IMR-90 (cell line): ENCODE results near the gene AKAP13. TPM values are rescaled to one million over a fixed set of nuclear protein-coding genes. Genes with fewer than 3 reads are reported as not detected.

Experiments
- ATAC-seq: fragments of 200-7000 bp; cut with Tn5 transposase; 2 replicates; pipeline ENCODE4 v1.9.1; 2020; ENCODE audit warnings: low read depth, mild to moderate bottlenecking, moderate library complexity
- BruUV-seq: library from RNA; stranded (reverse); fragments of 400-500 nt; replicated peaks from 2 replicates; lab custom pipeline; 2021; lab: Mats Ljungman, UMichigan
- CTCF ChIA-PET: fragments of 300-600 bp; formaldehyde crosslinking; extraction: SDS; loops from one replicate; lab custom pipeline; 2021; ENCODE audit warnings: antibody characterized with exemption; lab: Yijun Ruan, JAX
- POLR2A ChIA-PET: fragments of 300-600 bp; sonication (Branson Sonifier 250); formaldehyde crosslinking; loops from one replicate; lab custom pipeline; 2022; ENCODE audit warnings: antibody characterized with exemption; ENCODE audit not compliant: unreplicated experiment; lab: Charles Lee
- DNase-seq: peaks from one replicate; pipeline ENCODE4 v3.0.0; 2013
- H2AFZ ChIP-seq: replicated peaks from 2 replicates; pipeline ENCODE3; 2013; ENCODE audit warnings: low read length, mild to moderate bottlenecking; ENCODE audit not compliant: poor library complexity
- H2AK5ac ChIP-seq: 2 replicates; pipeline ENCODE4 v1.6.1; 2013; ENCODE audit warnings: low read depth, low read length, inconsistent platforms
- H2AK9ac ChIP-seq: replicated peaks from 2 replicates; pipeline ENCODE3; 2013; ENCODE audit warnings: mild to moderate bottlenecking, low read depth, low read length, moderate library complexity; ENCODE audit not compliant: poor library complexity
- H2BK120ac ChIP-seq: 2 replicates; pipeline ENCODE4 v1.6.1; 2013; ENCODE audit warnings: low read depth, low read length, inconsistent platforms
- H2BK15ac ChIP-seq: 3 replicates; pipeline ENCODE4 v1.6.1; 2013; ENCODE audit warnings: low read depth, low read length, inconsistent platforms
- H2BK20ac ChIP-seq: 2 replicates; pipeline ENCODE4 v1.6.1; 2013; ENCODE audit warnings: low read depth, mild to moderate bottlenecking, inconsistent platforms, low read length, moderate library complexity
- H2BK5ac ChIP-seq: 2 replicates; pipeline ENCODE4 v1.6.1; 2013; ENCODE audit warnings: mild to moderate bottlenecking, low read depth, low read length, inconsistent platforms; ENCODE audit not compliant: poor library complexity, severe bottlenecking
- H3K14ac ChIP-seq: replicated peaks from 2 replicates; pipeline ENCODE4 v1.6.1; 2013; ENCODE audit warnings: low read depth, low read length, inconsistent platforms
- H3K18ac ChIP-seq: 2 replicates; pipeline ENCODE4 v1.6.1; 2013; ENCODE audit warnings: low read depth, low read length, control low read depth
- H3K23ac ChIP-seq: 2 replicates; pipeline ENCODE4 v1.6.1; 2013; ENCODE audit warnings: low read depth, low read length, inconsistent platforms
- H3K27ac ChIP-seq: 2 replicates; pipeline ENCODE4 v1.5.1; 2013; ENCODE audit warnings: mild to moderate bottlenecking, control low read depth, low read length; ENCODE audit not compliant: insufficient read depth
- H3K27me3 ChIP-seq: 2 replicates; pipeline ENCODE4 v1.6.1; 2013; ENCODE audit warnings: low read length; ENCODE audit not compliant: control insufficient read depth, insufficient read depth
- H3K36me3 ChIP-seq: 2 replicates; pipeline ENCODE4 v1.6.1; 2013; ENCODE audit warnings: low read length, mixed read lengths; ENCODE audit not compliant: control insufficient read depth, insufficient read depth
- H3K4ac ChIP-seq: 2 replicates; pipeline ENCODE4 v1.6.1; 2013; ENCODE audit warnings: low read depth, low read length, inconsistent platforms
- H3K4me1 ChIP-seq: 2 replicates; pipeline ENCODE4 v1.6.1; 2013; ENCODE audit warnings: low read length, mixed read lengths; ENCODE audit not compliant: control insufficient read depth, insufficient read depth
- H3K4me2 ChIP-seq: 2 replicates; pipeline ENCODE4 v1.6.1; 2013; ENCODE audit warnings: low read depth, mild to moderate bottlenecking, control low read depth, low read length, moderate library complexity
- H3K4me3 ChIP-seq: 2 replicates; pipeline ENCODE4 v1.5.1; 2013; ENCODE audit warnings: low read depth, mild to moderate bottlenecking, control low read depth, low read length, moderate library complexity; ENCODE audit not compliant: insufficient read depth
- H3K56ac ChIP-seq: 2 replicates; pipeline ENCODE4 v1.6.1; 2013; ENCODE audit warnings: low read length, inconsistent platforms; ENCODE audit not compliant: insufficient read depth; ENCODE audit errors: extremely low read depth
- H3K79me1 ChIP-seq, 2 experiments: 2 replicates each; pipeline ENCODE4 v1.6.1; 2013; ENCODE audit warnings: low read length in 2 of 2, inconsistent platforms in 1 of 2, low read depth in 1 of 2
- H3K9ac ChIP-seq: 2 replicates; pipeline ENCODE4 v1.6.1; 2013; ENCODE audit warnings: low read depth, low read length, control low read depth
- H3K9me1 ChIP-seq: 2 replicates; pipeline ENCODE4 v1.6.1; 2013; ENCODE audit warnings: low read length, inconsistent platforms; ENCODE audit not compliant: insufficient read depth
- H3K9me3 ChIP-seq: 2 replicates; pipeline ENCODE4 v1.6.1; 2013; ENCODE audit warnings: low read length; ENCODE audit not compliant: control insufficient read depth, insufficient read depth
- H4K20me1 ChIP-seq: 2 replicates; pipeline ENCODE4 v1.6.1; 2013; ENCODE audit warnings: low read length, inconsistent platforms; ENCODE audit not compliant: insufficient read depth
- H4K5ac ChIP-seq: 2 replicates; pipeline ENCODE4 v1.6.1; 2013; ENCODE audit warnings: mild to moderate bottlenecking, low read depth, low read length, control low read depth
- H4K8ac ChIP-seq, 2 experiments: 2 replicates each; pipeline ENCODE4 v1.6.1; 2013; ENCODE audit warnings: low read depth in 2 of 2, low read length in 2 of 2, control low read depth in 1 of 2, inconsistent platforms in 1 of 2
- H4K91ac ChIP-seq: 2 replicates; pipeline ENCODE4 v1.6.1; 2013; ENCODE audit warnings: low read depth, low read length, inconsistent platforms; ENCODE audit not compliant: insufficient read depth
- BHLHE40 ChIP-seq: fragments of 150-350 bp; IDR thresholded peaks from 2 replicates; pipeline ENCODE4 v1.6.1; 2016; ENCODE audit warnings: mild to moderate bottlenecking, low read depth, low read length
- CEBPB ChIP-seq: IDR thresholded peaks from 2 replicates; pipeline ENCODE4 v1.6.1; 2012; ENCODE audit warnings: low read depth, low read length, improper control_type of control experiment
- CHD1 ChIP-seq: IDR thresholded peaks from 2 replicates; pipeline ENCODE4 v1.6.1; 2012; ENCODE audit warnings: low read depth, low read length, improper control_type of control experiment
- FOS ChIP-seq: fragments of 150-350 bp; IDR thresholded peaks from 2 replicates; pipeline ENCODE4 v1.6.1; 2016; ENCODE audit warnings: low read depth, low read length
- MAFK ChIP-seq: IDR thresholded peaks from 2 replicates; pipeline ENCODE4 v1.6.1; 2012; ENCODE audit warnings: low read depth, low read length, improper control_type of control experiment
- MAZ ChIP-seq: IDR thresholded peaks from 2 replicates; pipeline ENCODE4 v1.6.1; 2012; ENCODE audit warnings: low read depth, mild to moderate bottlenecking, low read length, improper control_type of control experiment, moderate library complexity, borderline replicate concordance
- MXI1 ChIP-seq: IDR thresholded peaks from 2 replicates; pipeline ENCODE4 v1.6.1; 2012; ENCODE audit warnings: low read depth, mild to moderate bottlenecking, low read length, moderate library complexity, borderline replicate concordance
- NFE2L2 ChIP-seq: fragments of 150-350 bp; IDR thresholded peaks from 2 replicates; pipeline ENCODE4 v1.6.1; 2016; ENCODE audit warnings: low read depth, mild to moderate bottlenecking, low read length
- POLR2A ChIP-seq: IDR thresholded peaks from 2 replicates; pipeline ENCODE4 v1.6.1; 2012; ENCODE audit warnings: mild to moderate bottlenecking, low read depth, low read length
- RAD21 ChIP-seq: IDR thresholded peaks from 2 replicates; pipeline ENCODE4 v1.6.1; 2012; ENCODE audit warnings: low read length, improper control_type of control experiment
- RCOR1 ChIP-seq: IDR thresholded peaks from 2 replicates; pipeline ENCODE4 v1.6.1; 2012; ENCODE audit warnings: mild to moderate bottlenecking, low read length, improper control_type of control experiment; ENCODE audit not compliant: insufficient replicate concordance
- RFX5 ChIP-seq: IDR thresholded peaks from 2 replicates; pipeline ENCODE4 v1.8.0; 2012; ENCODE audit warnings: low read depth, mild to moderate bottlenecking, low read length, moderate library complexity
- SMC3 ChIP-seq: fragments of 150-350 bp; IDR thresholded peaks from 2 replicates; pipeline ENCODE4 v1.6.1; 2016; ENCODE audit warnings: low read depth, mild to moderate bottlenecking, antibody characterized with exemption, low read length, moderate library complexity
- whole genome bisulfite sequencing, 2 experiments: methylation state at CpG; one replicate each; pipeline versions ENCODE4 v1.1.5 to v1.1.7; 2013; ENCODE audit warnings: missing lambda C conversion rate in 2 of 2; ENCODE audit not compliant: insufficient read length in 1 of 2; ENCODE audit errors: extremely low coverage in 2 of 2; 5-methylcytosine and 5-hydroxymethylcytosine counted together
- dilution Hi-C: fragments of 300-500 bp; cut with HindIII; formaldehyde crosslinking; loops from one replicate; pipeline ENCODE4 v1.14.3; 2018; ENCODE audit warnings: low sequenced_read_pairs; ENCODE audit not compliant: unreplicated experiment
- in situ Hi-C: fragments of 300-500 bp; cut with MboI; formaldehyde crosslinking; loops from 3 replicates; pipeline ENCODE4 v1.14.3; 2019; ENCODE audit warnings: low sequenced_read_pairs, inconsistent platforms, mixed read lengths
- intact Hi-C: fragments of 100-400 bp; cut with micrococcal nuclease; formaldehyde crosslinking; loops from 2 replicates; pipeline ENCODE4 v1.10.0; 2022
- polyA plus RNA-seq, 3 experiments: library from polyadenylated mRNA; depleted of rRNA; stranded (reverse); fragments of >200 nt; gene quantifications; 2 replicates each; pipeline ENCODE4 v1.2.3, GENCODE V29; 2012; ENCODE audit warnings: low replicate concordance in 1 of 3
- total RNA-seq: library from RNA; depleted of rRNA; stranded (reverse); fragments of >200 nt; gene quantifications from 2 replicates; pipeline ENCODE4 v1.2.3, GENCODE V29; 2012
- TF ChIP-seq, protein P1 (sequence below): fragments of 150-350 bp; IDR thresholded peaks from 2 replicates; pipeline ENCODE4 v1.6.1; 2017; ENCODE audit warnings: mild to moderate bottlenecking, antibody characterized with exemption, low read length, low read depth
- TF ChIP-seq, protein P2 (sequence below): fragments of 150-350 bp; IDR thresholded peaks from 2 replicates; pipeline ENCODE4 v1.6.1; 2016; ENCODE audit warnings: low read depth, mild to moderate bottlenecking, low read length, moderate library complexity, borderline replicate concordance
- TF ChIP-seq, protein P3 (sequence below): conservative IDR thresholded peaks from 2 replicates; pipeline ENCODE4 v1.5.1; 2012; ENCODE audit warnings: mild to moderate bottlenecking, low read depth, low read length, improper control_type of control experiment

The AKAP13 gene
- total and polyA plus RNA-seq, 2 of the 4 experiments (the other 2 are of a cell fraction): 10.4 to 46.4 TPM

DNA sequence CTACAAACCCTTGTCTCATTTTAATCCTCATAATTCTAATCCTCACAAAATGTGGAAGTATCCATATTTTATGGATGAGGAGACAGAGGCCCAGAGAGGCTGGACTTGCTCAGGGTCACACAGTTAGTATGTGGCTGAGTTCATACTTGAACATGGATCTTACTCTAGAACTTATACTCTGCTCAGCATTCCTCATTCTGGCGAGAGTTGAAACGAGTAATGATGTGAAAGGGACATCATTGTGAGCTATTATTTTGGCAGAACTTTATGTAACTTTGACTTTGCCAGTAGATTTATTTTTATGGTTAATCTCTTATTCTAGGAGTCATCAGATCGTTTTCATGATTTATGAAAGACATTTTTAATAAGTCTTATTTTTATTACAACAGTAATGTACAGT, 17.5 kb downstream of the AKAP13 start:
- no peak overlapping the region for H3K27ac ChIP-seq
- H3K79me1 ChIP-seq: peaks cover 24 to 67% of the 10 kb centered on the region in 2 experiments
- dilution Hi-C loops: no loop called here
- no peaks in the 10 kb centered on the region for H3K36me3 ChIP-seq
- no peak overlapping the region for H3K4me2 ChIP-seq
- peaks cover 27% of the 10 kb centered on the region; the same call in 1 of the 2 replicates for H4K20me1 ChIP-seq
- intact Hi-C loops: no loop called here
- H3K9me1 ChIP-seq: no peaks in the 10 kb centered on the region
- no peak overlapping the region for H3K9ac ChIP-seq
- H3K56ac ChIP-seq: no peak overlapping the region
- H4K91ac ChIP-seq: no peak overlapping the region
- no peak overlapping the region for H2AK5ac ChIP-seq
- H2BK15ac ChIP-seq: no peak overlapping the region
- no peak overlapping the region for H3K18ac ChIP-seq
- DNase-seq: no peak
- no peak overlapping the region for H2AFZ ChIP-seq
- H3K27me3 ChIP-seq: no peaks in the 10 kb centered on the region
- 0 out of 2 replicates have a peak overlapping the region, but pooled peaks have one; percentile 70 for H3K23ac ChIP-seq
- H4K5ac ChIP-seq: no peak overlapping the region
- no peak overlapping the region for H2BK20ac ChIP-seq
- no peak overlapping the region for H2BK120ac ChIP-seq
- peaks cover 13% of the 10 kb centered on the region; the same call in 1 of the 2 replicates for H3K4me1 ChIP-seq
- BruUV-seq: no TSS peak
- in situ Hi-C loops: no loop called here
- 0 out of 4 replicates have a peak overlapping the region, but pooled peaks of 1 of the 2 experiments have one; percentile 9 for H4K8ac ChIP-seq
- ATAC-seq: no peak
- TF ChIP-seq, protein P1, sequence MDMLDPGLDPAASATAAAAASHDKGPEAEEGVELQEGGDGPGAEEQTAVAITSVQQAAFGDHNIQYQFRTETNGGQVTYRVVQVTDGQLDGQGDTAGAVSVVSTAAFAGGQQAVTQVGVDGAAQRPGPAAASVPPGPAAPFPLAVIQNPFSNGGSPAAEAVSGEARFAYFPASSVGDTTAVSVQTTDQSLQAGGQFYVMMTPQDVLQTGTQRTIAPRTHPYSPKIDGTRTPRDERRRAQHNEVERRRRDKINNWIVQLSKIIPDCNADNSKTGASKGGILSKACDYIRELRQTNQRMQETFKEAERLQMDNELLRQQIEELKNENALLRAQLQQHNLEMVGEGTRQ: no peak
- TF ChIP-seq RCOR1 (no peak), BHLHE40 (no peak), MXI1 (no peak), POLR2A (no peak), CHD1 (no peak), NFE2L2 (no peak), FOS (no peak), MAZ (no peak), RFX5 (no peak), SMC3 (no peak), RAD21 (no peak), CEBPB (no peak), MAFK (no peak)
- TF ChIP-seq, protein P2, sequence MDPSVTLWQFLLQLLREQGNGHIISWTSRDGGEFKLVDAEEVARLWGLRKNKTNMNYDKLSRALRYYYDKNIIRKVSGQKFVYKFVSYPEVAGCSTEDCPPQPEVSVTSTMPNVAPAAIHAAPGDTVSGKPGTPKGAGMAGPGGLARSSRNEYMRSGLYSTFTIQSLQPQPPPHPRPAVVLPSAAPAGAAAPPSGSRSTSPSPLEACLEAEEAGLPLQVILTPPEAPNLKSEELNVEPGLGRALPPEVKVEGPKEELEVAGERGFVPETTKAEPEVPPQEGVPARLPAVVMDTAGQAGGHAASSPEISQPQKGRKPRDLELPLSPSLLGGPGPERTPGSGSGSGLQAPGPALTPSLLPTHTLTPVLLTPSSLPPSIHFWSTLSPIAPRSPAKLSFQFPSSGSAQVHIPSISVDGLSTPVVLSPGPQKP: no peak
- TF ChIP-seq, protein P3, sequence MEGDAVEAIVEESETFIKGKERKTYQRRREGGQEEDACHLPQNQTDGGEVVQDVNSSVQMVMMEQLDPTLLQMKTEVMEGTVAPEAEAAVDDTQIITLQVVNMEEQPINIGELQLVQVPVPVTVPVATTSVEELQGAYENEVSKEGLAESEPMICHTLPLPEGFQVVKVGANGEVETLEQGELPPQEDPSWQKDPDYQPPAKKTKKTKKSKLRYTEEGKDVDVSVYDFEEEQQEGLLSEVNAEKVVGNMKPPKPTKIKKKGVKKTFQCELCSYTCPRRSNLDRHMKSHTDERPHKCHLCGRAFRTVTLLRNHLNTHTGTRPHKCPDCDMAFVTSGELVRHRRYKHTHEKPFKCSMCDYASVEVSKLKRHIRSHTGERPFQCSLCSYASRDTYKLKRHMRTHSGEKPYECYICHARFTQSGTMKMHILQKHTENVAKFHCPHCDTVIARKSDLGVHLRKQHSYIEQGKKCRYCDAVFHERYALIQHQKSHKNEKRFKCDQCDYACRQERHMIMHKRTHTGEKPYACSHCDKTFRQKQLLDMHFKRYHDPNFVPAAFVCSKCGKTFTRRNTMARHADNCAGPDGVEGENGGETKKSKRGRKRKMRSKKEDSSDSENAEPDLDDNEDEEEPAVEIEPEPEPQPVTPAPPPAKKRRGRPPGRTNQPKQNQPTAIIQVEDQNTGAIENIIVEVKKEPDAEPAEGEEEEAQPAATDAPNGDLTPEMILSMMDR: no peak
- CTCF ChIA-PET: interaction anchor here (1.3 kb wide), 1 partner anchor 10 kb away, joined by 3 read pairs; no protein-coding TSS in a partner anchor
- no peak overlapping the region for H3K14ac ChIP-seq
- H2AK9ac ChIP-seq: no peak overlapping the region
- POLR2A ChIA-PET: no interaction called here
- no CpG with 5 or more reads among the region's 3 CpGs for WGBS, 2 experiments
- H3K4ac ChIP-seq: no peak overlapping the region
- no peaks in the 10 kb centered on the region for H3K9me3 ChIP-seq
- H3K4me3 ChIP-seq: no peak overlapping the region
- no peak overlapping the region for H2BK5ac ChIP-seq
